ENCODE results near the gene LAMA2.

GRCh38 chr6:128844598-128844997 is 38.3 kb upstream of the LAMA2 start:
- TF ChIP-seq CTCF (IDR thresholded peaks at IDR 0.05; ENCODE audit: extremely low read depth in 1 of 2, insufficient read depth in 1 of 2, low read depth in 1 of 2, low read length in 2 of 2) (no peak), POLR2AphosphoS5 (IDR thresholded peaks at IDR 0.05; ENCODE audit: insufficient read depth, low read depth, low read length) (no peak), POLR2A (IDR thresholded peaks at IDR 0.05; ENCODE audit: low read depth, low read length) (no peak), MAX (IDR thresholded peaks at IDR 0.05; ENCODE audit: insufficient read depth, insufficient read length) (no peak), EZH2 (IDR thresholded peaks at IDR 0.05; ENCODE audit: borderline replicate concordance, low read depth, low read length, severe bottlenecking) (no peak), MYC (IDR thresholded peaks at IDR 0.05; ENCODE audit: low read depth, low read length) (no peak)

Measured in endothelial cell of umbilical vein (primary cell).